ENCODE measurements around the gene SMIM13. TPM values are rescaled to one million over a fixed set of nuclear protein-coding genes. Genes with fewer than 3 reads are reported as not detected.

The SMIM13 gene
- total RNA-seq, 1 donor from 2014 or later: 9.5 TPM

- no peak for DNase-seq (ENCODE audit: low read depth in 2 of 2)
Measured at GRCh38 chr6:11153447-11153846, 59.8 kb downstream of the SMIM13 start.

GRCh38 chr6:11155589-11155988 lies 62.0 kb downstream of the SMIM13 start:
- no peak for DNase-seq (ENCODE audit: low read depth in 2 of 2)

DNA sequence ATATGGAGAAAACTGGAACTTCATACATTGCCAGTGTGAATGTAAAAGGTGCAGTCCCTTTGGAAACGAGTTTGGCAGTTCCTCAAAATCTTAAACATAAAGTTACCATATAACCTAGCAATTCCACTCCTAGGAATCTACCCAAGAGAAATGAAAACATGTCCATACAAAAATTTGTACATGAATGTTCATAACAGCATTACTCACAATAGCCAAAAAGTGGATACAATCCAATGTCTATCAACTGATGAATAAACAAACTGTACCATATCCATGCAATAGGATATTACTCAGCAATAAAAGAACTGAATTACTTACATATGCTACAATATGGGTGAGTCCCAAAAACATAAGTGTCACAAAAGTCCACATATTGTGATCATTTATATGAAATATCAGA lies 66.6 kb downstream of the SMIM13 start:
- no peak for DNase-seq (ENCODE audit: low read depth in 2 of 2)

DNA sequence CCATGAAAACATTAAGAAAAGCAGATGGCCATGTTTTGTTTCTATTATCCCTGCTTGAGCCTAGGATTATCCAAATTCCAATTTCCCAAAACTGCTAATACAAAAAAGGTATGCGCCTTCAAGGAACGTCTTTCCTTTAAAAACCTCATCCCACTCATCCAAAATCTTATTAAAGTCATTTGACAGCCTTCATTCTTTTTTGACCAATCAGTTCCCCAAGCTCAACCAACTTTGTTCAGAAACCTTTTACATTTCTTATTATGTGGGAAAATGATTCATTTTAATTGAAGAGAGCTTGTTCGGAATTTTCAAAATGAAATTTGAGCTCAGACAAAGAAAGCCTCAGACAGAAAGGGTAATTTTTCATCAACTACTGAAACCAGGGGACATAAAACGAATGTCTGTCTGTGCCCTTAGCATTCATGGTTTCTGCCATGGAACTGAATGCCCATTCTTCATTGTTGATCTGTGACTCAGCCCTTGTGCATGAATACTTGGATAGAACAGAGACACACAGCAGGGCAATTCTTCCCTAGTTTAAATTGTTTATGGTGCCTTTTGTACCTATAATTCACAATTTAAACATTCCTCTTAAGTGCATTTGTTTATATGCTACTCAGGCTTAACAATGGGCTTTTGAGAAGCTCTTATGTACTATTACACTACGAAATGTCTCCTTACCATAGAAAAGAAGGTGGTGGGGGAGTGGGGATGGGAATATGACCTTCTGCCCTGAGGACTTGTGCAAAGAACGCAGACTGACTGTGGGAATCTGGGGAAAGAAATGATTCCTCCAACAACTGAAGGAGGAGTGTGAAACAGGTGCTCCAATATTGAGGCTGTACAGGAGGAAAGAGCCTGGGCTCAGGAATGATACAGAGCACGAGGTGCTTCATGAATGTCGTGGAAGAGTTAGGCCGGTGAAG lies 67.7 kb downstream of the SMIM13 start:
- DNase-seq (ENCODE audit: low read depth in 2 of 2): peak in 1 of 2 donors; percentile 24

DNA sequence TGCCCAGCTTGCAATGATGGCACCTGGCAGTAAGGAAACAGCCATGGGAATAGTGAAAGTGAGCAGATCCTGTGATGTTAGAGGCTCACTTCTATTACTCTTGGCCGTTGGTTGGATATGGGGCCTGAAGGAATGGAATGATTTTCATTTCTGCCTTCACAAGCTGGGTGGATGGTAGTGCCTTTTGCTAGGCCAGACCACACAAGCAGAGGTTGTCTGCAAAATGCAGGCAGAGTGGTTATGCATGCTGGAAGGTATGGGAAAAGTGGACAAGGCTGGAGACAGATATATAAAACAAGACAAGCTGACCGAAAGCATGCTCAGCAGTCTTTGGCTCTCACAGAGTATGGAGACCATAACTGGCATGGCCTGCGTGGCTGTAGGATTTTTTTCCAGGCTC lies 68.6 kb downstream of the SMIM13 start:
- no peak for DNase-seq (ENCODE audit: low read depth in 2 of 2)

DNA sequence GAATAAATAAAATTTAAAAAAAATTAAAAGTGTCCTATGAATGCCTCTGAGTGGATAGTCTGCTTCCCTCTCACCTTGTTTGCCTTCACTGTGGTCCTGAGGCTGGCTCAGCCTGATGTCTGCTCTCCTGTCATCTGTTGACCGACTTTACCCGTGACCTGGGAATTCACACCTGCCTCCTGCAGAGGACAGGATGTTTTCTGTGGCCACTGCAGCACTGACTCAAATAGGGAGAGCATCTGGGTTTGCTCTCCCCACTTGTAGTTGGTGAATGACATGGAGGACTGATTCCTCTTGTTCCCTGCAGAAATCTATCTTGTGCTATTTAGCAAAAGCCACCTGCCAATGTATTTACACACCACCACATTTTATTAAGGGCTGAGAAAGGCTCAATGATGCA lies 70.3 kb downstream of the SMIM13 start:
- no peak for DNase-seq (ENCODE audit: low read depth in 2 of 2)

DNA sequence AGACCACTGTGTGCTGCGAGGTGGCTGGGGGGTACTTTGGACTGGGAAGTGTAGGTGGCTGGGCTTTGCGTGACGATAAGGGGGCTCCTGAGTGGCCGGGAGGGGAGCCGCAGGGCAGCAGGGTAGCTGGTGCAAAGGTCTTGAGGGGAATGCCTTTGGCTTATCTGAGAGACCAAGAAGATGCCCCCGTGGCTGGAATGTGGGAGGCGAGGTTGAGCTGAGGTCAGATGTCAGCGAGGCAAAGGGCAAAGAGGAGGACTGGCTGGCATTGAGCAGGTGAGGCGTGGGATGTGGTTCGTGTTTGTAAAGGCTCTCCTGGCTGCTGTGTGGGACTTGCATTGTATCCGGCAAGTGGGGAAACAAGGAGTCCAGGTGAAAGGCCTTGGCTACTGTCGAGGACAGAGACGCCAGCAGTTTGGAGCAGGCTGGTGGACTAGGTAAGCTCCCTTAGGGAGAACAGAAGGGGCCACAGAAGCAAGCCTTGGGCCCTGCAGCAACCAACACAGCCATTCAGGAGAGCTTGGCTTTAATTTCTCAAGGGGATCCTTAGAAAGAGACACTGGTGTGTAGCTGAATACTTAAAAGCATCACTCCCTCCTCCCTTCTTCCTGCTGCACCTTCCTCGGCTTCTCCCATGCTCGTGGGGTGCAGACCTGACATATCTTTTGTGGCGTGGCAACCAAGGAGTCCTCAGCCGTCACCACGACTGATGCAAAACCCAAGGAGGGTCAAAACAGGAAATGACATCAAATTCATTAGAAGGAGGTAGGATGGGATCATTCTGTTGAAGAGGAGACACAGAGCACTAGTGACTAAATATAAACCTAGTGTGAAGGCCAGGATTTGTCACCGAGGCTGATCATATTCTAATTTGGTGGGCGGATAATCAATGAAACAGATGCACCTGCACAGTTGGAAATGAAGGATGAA lies 71.3 kb downstream of the SMIM13 start:
- no peak for DNase-seq (ENCODE audit: low read depth in 2 of 2)

- no peak for DNase-seq (ENCODE audit: low read depth in 2 of 2)
Measured at GRCh38 chr6:11166948-11167347, 73.3 kb downstream of the SMIM13 start.

GRCh38 chr6:11168091-11168635 lies 74.5 kb downstream of the SMIM13 start:
- DNase-seq (ENCODE audit: low read depth in 2 of 2): no peak

- DNase-seq (ENCODE audit: low read depth in 2 of 2): no peak
Measured at GRCh38 chr6:11171952-11172351, 78.3 kb downstream of the SMIM13 start.

DNA sequence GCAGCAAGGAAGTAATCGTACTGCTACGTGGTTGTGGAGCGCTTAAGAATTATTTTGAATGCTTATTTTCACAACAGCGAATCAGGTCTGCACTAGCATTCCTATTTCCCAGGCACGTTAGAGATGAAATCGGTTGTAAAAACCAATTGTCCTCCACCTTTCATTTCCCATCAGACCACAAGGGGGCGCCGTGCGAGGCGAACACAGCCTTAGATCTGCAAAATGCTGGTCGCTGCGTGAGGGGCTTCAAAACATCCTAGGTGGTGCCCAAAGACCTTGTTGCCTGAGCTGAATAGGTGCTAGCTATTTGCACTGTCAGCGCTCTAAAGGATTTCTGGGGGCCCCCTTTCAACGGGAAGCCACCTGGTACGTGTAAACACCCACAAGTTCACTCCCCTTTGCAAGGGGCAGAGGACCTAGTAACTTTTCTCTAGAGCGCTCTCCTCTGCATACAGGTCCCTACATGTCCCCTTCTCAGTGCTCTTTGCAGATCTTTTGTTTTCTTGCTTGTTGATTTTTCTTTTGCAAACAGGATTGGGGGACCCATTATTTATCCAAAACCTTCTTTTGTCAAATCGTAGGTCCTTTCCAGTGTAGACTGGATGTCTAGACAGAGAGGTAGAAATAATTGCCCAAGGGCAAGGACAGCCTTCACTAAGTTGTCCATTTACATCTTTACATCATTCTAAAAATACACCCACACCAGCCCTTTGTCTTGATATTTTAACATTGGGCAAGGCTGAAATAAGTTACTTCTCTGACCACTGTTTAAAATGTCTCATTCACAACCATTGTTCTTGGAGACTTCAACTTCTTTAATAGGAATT lies 79.1 kb downstream of the SMIM13 start:
- peak; percentile 24 to 62 for DNase-seq (ENCODE audit: low read depth in 2 of 2)

GRCh38 chr6:11174242-11174611 lies 80.6 kb downstream of the SMIM13 start:
- DNase-seq (ENCODE audit: low read depth in 2 of 2): no peak

DNA sequence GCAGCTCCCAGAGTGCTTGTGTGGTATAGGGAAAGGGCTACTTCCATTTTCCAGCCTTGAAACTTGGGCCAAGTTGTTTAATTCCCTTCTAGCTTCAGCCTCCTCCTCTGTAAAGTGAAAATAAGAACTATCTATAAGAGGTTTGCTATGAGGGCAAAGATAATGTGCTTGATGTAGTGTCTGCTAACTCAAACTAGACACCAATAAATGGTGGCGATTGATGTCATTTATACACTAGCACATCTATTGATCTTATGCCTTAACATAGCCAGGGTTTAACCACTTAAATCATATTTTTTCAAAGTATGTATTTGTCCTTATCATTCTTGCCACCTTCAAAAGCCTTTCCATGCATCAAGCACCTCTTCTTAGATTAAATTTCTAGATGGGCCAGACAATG lies 83.6 kb downstream of the SMIM13 start:
- no peak for DNase-seq (ENCODE audit: low read depth in 2 of 2)

DNA sequence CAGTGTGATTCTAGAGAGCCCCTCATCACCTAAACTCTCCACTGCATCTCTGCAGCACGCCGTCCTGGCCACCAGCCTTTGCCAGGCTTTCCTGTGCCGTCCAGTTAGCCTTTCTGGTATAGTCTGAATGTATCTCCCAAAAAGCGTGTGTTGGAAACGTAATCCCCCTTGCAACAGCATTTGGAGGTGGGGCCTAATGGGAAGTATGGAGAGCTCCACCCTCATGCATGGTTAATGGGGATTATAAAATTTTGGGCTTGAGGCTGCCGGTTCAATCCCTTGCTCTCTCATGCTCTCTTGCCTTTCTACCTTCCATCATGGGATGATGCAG lies 85.4 kb downstream of the SMIM13 start:
- no peak for DNase-seq (ENCODE audit: low read depth in 2 of 2)

- DNase-seq (ENCODE audit: low read depth in 2 of 2): peak in 1 of 2 donors; percentile 38
Measured at GRCh38 chr6:11179419-11180202, 86.0 kb downstream of the SMIM13 start.

DNA sequence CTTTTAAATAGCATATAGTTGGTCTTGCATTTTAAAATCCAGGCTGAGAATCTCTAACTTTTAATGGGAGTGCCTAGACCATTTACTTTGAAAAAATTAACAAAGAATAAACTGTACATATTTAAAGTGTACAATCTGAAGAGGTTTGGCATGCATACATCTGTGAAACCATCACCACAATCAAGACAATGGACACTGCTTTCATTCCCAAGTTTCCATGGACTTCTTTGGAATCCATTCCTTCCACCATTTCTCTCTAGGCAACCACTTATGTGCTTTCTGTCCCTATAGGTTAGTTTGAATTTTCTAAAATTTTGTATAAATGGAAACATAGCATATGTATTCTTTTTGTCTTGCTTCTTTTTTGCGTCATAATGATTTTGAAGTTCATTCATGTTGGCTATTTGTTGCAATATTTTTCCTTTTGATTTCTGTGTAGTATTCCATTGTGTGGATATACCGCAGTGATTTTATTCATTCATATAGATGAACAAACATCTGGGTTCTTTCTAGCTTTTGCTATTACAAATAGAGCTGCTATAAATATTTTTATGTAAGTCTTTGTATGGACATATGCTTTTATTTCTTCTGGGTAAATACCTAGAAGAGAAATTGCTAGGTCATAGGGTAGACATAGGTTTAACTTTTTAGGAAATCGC lies 88.0 kb downstream of the SMIM13 start:
- no peak for DNase-seq (ENCODE audit: low read depth in 2 of 2)

DNA sequence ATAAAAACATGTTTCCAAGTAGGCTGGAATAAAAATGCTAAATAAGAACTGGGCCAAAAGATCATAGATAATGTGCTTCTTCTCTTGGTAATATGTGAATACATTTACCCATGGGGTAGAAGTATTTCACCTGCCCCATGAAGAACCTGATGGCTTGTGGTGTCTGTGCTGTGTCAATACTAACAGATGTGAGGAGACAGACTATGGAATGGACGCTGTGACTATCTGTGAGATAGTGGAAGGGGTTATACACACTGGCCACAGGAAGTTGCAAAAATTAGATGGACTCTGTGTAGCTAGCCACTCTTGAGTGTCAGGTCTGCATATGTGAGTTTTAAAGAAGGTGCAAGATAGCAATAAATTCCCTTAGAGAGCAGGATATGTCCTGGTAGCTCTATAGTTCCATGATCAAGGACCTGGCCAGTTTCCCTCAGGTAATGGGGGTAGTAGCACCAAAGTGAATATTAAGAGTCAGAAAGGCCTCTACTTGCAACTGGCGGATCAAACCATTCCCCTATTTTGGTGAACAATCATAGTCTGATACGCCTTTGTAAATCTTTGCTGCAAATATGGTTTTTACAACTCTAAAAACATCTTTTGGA lies 90.2 kb downstream of the SMIM13 start:
- DNase-seq (ENCODE audit: low read depth in 2 of 2): no peak

DNA sequence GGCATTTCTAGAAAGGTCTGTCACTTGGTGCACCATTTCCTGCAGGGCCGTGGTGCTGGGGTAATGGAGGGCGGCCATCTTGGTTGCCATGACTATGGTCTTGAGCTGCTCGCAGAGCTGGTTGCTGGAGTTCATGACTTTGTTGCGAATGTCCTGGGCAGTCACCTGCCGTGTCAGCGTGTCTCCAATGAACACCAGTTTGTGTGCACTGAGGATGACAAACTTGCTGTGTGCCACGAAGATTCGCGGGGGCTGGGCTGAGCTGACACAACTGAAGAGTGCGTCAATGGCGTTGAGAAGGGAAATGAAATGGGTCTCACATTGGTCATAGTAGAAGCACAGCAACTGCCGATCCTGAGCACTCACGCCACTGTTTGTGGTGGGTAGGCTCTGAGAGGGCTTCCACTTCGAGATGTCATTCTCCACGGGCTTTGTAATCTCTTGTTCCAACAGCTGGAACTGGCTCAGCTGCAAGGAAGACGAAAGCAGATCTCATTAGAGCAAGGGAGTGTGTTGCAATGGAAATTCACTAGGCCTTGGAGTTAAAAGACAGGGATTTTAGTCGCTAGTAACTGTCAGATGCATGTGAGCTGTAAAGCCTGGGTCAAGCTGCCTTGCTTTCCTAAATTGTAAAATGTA lies 91.7 kb downstream of the SMIM13 start:
- DNase-seq (ENCODE audit: low read depth in 2 of 2): no peak

DNA sequence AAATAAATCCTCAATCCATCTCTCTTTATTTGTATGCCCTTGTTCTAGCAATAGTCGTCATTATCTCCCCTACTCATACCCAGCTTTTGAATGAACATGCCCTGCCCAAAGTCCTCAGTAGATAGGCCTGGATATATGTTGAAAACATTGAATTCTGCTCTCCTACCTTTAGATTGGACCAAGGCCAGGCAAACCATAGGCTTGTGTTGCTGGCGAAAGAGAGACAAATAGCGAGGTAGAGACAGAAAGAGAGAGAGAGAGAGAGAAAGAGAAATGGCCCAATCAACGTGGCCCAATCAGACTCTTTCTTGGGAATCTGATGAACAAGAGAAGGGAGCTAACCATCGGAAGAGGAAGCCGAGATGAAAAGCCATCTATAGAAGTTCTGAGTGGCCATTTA lies 93.7 kb downstream of the SMIM13 start:
- no peak for DNase-seq (ENCODE audit: low read depth in 2 of 2)
